GM06990 (cell line): ENCODE results near the gene MOCS1.

Experiments
- DNase-seq: peaks from one replicate; pipeline ENCODE4 v3.0.0-alpha.2; 2011; ENCODE audit not compliant: insufficient read length; ENCODE audit errors: extremely low read depth
- H3K27me3 ChIP-seq: replicated peaks from 2 replicates; pipeline ENCODE4 v1.6.0; 2011; ENCODE audit warnings: low read length; ENCODE audit not compliant: control insufficient read depth, insufficient read depth
- H3K36me3 ChIP-seq: 2 replicates; pipeline ENCODE4 v1.5.1; 2011; ENCODE audit warnings: low read length; ENCODE audit not compliant: control insufficient read depth, insufficient read depth
- H3K4me3 ChIP-seq: replicated peaks from 2 replicates; pipeline ENCODE4 v1.5.1; 2011; ENCODE audit warnings: low read depth, mild to moderate bottlenecking, control low read depth, low read length
- TF ChIP-seq, protein P1 (sequence below): IDR thresholded peaks from 2 replicates; pipeline ENCODE4 v1.5.1; 2011; ENCODE audit warnings: low read length, control low read depth, mild to moderate bottlenecking, inconsistent platforms; ENCODE audit not compliant: insufficient read depth, poor library complexity, severe bottlenecking

The MOCS1 gene

DNA sequence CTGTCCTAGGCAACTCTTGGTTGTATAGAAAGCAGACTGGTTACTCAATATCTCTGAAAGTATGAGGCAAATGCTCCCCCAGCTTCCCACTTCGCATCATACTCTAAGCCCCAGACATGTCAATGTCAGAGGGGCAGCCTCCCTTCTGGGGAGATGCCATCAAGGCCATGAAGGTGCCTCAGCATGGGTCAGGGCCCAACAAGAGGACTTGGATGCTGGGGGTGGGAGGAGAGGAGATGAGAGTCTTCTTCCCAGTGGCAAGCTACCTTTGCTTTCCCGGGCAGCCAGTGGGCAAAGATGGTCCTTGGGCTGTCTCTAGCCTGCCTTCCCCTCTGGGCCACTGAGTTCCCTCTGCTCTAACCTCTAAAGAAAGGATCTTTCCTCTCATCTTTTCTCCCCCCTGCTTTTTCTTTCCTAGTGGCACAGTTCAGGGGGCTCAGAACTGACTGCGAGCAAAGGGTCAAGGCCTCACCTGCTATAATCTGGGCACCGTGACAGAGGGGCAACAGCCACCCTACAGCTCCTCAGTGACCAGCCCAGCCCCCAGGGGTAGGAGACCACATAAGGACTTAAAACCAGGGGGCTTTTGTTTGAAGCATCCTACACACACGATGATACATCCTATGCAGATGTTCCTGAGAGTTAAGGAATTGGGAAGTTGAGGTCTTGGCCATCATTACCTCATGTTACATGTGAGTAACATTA is 26.2 kb downstream of the MOCS1 start:
- DNase-seq, result no peak
- TF ChIP-seq, protein P1, sequence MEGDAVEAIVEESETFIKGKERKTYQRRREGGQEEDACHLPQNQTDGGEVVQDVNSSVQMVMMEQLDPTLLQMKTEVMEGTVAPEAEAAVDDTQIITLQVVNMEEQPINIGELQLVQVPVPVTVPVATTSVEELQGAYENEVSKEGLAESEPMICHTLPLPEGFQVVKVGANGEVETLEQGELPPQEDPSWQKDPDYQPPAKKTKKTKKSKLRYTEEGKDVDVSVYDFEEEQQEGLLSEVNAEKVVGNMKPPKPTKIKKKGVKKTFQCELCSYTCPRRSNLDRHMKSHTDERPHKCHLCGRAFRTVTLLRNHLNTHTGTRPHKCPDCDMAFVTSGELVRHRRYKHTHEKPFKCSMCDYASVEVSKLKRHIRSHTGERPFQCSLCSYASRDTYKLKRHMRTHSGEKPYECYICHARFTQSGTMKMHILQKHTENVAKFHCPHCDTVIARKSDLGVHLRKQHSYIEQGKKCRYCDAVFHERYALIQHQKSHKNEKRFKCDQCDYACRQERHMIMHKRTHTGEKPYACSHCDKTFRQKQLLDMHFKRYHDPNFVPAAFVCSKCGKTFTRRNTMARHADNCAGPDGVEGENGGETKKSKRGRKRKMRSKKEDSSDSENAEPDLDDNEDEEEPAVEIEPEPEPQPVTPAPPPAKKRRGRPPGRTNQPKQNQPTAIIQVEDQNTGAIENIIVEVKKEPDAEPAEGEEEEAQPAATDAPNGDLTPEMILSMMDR, result no peak
- H3K36me3 ChIP-seq, result no peaks in the 10 kb centered on the region
- H3K27me3 ChIP-seq, result no peaks in the 10 kb centered on the region; the same call in 1 of the 2 replicates
- no peak overlapping the region for H3K4me3 ChIP-seq

DNA sequence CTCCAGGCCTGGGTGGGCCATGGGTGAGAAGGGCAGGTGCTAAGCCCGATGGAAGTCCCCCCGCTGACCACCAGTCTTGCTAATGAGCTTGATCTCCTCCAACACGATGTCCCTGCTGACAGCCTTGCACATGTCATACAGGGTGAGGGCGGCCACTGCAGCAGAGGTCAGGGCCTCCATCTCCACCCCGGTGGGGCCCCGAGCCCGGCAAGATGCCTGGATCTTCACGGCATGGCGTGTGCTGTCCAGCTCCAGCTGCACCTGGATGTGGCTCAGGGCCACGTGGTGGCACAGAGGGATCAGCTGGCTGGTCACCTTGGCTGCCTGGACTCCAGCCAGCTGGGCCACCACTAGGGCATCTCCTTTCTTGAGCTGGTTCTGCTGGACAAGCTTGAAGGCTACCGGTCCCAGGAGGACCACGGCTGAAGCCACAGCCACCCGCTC is 27.9 kb downstream of the MOCS1 start:
- TF ChIP-seq, protein P1, result no peak
- no peak for DNase-seq

DNA sequence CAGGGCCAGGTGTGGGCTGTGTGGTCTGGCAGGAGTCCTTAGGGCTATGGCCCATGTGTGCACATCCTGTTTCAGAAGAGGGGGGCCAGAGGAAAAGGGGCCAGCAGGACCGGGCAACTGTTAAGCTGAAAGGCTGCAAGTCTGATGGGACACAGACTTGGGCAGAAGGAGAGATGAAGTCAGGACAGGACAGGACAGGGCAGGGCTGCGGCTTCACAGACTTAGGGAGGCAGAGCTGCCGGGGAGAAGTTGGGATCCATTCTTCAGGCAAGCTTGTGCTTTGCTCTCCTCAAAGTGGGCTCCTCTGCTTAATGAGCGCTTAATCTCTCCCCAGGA is 28.7 kb downstream of the MOCS1 start:
- Histone ChIP-seq H3K4me3 (no peak overlapping the region), H3K36me3 (no peaks in the 10 kb centered on the region), H3K27me3 (no peaks in the 10 kb centered on the region; the same call in 1 of the 2 replicates)
- TF ChIP-seq, protein P1, result no peak
- DNase-seq, result no peak

More for the DNA sequence above, 27.9 kb downstream of the MOCS1 start:
- no peak overlapping the region for H3K4me3 ChIP-seq
- no peaks in the 10 kb centered on the region for H3K36me3 ChIP-seq
- no peaks in the 10 kb centered on the region; the same call in 1 of the 2 replicates for H3K27me3 ChIP-seq

DNA sequence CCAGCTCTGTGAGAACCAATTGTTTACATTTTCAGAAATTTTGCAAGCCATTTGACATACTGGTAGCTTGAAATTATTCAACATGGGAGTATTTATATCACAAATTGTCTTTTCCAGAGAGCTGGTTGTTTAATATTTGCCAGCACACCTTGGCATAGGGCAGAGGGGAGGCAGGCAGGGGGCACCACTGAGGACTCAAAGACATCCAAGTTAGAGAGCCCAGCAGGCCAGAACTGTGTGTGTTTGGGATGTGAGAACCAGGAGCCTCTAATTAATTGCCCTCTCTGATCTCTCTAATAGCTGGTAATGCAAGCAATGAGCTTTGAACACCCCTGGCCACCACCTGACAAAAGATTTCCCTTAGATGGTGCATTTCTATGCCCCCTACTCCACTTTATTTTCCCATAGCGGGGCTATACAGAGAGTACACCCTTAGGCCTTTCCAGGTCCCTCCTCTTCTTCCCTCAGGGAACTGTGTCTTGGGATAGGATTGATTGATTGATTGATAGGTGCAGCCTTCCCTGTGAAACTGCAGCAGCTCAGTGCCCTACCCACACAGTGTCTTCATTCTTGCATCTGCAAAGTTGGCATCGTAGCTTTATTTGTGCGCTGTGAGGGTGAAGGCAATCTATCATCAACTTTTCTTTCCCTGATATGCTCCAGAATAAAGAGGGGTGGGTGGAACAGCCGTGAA is 29.2 kb downstream of the MOCS1 start:
- H3K36me3 ChIP-seq, result no peaks in the 10 kb centered on the region
- no peaks in the 10 kb centered on the region; the same call in 1 of the 2 replicates for H3K27me3 ChIP-seq
- TF ChIP-seq, protein P1, result no peak
- no peak for DNase-seq
- H3K4me3 ChIP-seq, result no peak overlapping the region

DNA sequence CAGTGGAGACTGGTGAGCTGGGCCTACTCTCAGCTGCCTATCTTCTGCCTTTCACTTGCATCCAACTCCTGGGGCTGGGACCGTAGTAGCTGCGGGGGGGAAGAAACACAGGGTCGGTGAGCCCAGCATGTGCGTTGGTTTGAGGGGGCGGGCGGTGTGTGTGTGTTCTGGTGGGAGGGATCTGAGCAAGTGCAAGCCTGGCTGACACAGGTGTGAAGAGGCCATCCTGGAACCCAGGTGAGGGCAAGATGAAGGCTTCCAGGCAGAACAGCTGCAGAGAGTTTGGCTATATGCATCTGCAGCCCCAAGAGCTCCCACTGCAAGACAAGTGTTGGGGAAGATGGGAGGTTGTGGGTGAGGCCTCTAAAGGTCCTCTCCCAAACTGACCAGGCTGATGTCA is 30.6 kb downstream of the MOCS1 start:
- Histone ChIP-seq H3K27me3 (no peaks in the 10 kb centered on the region; the same call in 1 of the 2 replicates), H3K36me3 (no peaks in the 10 kb centered on the region), H3K4me3 (no peak overlapping the region)
- TF ChIP-seq, protein P1, result no peak
- DNase-seq, result no peak
